Measurements from ENCODE around the gene ACADSB.

- TF ChIP-seq CTCF (IDR thresholded peaks at IDR 0.05 in 4 of 5, conservative IDR thresholded peaks at IDR 0.05 in 1 of 5), result no peak
- no peak for TF ChIP-seq POLR2A (IDR thresholded peaks at IDR 0.05)
Measured at GRCh38 chr10:123021517-123021916, 12.7 kb downstream of the ACADSB start.
